ENCODE data around the gene UBE2QL1.

Gene UBE2QL1

GRCh38 chr5:6430418-6431028, 18.1 kb upstream of the UBE2QL1 start:
- DNase-seq (ENCODE audit: low read depth) = no peak

- DNase-seq (ENCODE audit: low read depth) = no peak
Measured at GRCh38 chr5:6431214-6432195, 17.2 kb upstream of the UBE2QL1 start.

GRCh38 chr5:6432206-6432605, 16.5 kb upstream of the UBE2QL1 start:
- DNase-seq (ENCODE audit: low read depth) = no peak

GRCh38 chr5:6434731-6435130, 13.9 kb upstream of the UBE2QL1 start:
- DNase-seq (ENCODE audit: low read depth) = no peak

GRCh38 chr5:6435356-6435755, 13.3 kb upstream of the UBE2QL1 start:
- DNase-seq (ENCODE audit: low read depth) = no peak

- DNase-seq (ENCODE audit: low read depth) = no peak
Measured at GRCh38 chr5:6436715-6437331, 11.8 kb upstream of the UBE2QL1 start.

- no peak for DNase-seq (ENCODE audit: low read depth)
Measured at GRCh38 chr5:6439588-6440550, 8.8 kb upstream of the UBE2QL1 start.

- no peak for DNase-seq (ENCODE audit: low read depth)
Measured at GRCh38 chr5:6442333-6442732, 6.3 kb upstream of the UBE2QL1 start.

- DNase-seq (ENCODE audit: low read depth) = no peak
Measured at GRCh38 chr5:6443326-6443725, 5.3 kb upstream of the UBE2QL1 start.

- DNase-seq (ENCODE audit: low read depth) = no peak
Measured at GRCh38 chr5:6446042-6446441, 2.6 kb upstream of the UBE2QL1 start.

GRCh38 chr5:6446626-6447309, 1.9 kb upstream of the UBE2QL1 start:
- no peak for DNase-seq (ENCODE audit: low read depth)

GRCh38 chr5:6447384-6448140, 1.1 kb upstream of the UBE2QL1 start:
- no peak for DNase-seq (ENCODE audit: low read depth)

GRCh38 chr5:6448141-6448491, 543 bp upstream of the UBE2QL1 start:
- no peak for DNase-seq (ENCODE audit: low read depth)

GRCh38 chr5:6449465-6450158, 953 bp downstream of the UBE2QL1 start:
- no peak for DNase-seq (ENCODE audit: low read depth)

GRCh38 chr5:6450319-6450833, 1.7 kb downstream of the UBE2QL1 start:
- DNase-seq (ENCODE audit: low read depth) = no peak

- DNase-seq (ENCODE audit: low read depth) = no peak
Measured at GRCh38 chr5:6452622-6453504, 4.2 kb downstream of the UBE2QL1 start.

- DNase-seq (ENCODE audit: low read depth) = no peak
Measured at GRCh38 chr5:6453937-6454560, 5.4 kb downstream of the UBE2QL1 start.

GRCh38 chr5:6454628-6455053, 6.0 kb downstream of the UBE2QL1 start:
- DNase-seq (ENCODE audit: low read depth) = no peak

All from activated T-cell treated with anti-CD3 and anti-CD28 coated beads for 1 hour (primary cell).